ENCODE results near the gene RAB20. TPM values are rescaled to one million over a fixed set of nuclear protein-coding genes. Genes with fewer than 3 reads are reported as not detected.

RAB20 gene
- total and polyA plus RNA-seq, 7 experiments from 2014 or later = 1.3 to 13.6 (median 4.0) TPM

DNA sequence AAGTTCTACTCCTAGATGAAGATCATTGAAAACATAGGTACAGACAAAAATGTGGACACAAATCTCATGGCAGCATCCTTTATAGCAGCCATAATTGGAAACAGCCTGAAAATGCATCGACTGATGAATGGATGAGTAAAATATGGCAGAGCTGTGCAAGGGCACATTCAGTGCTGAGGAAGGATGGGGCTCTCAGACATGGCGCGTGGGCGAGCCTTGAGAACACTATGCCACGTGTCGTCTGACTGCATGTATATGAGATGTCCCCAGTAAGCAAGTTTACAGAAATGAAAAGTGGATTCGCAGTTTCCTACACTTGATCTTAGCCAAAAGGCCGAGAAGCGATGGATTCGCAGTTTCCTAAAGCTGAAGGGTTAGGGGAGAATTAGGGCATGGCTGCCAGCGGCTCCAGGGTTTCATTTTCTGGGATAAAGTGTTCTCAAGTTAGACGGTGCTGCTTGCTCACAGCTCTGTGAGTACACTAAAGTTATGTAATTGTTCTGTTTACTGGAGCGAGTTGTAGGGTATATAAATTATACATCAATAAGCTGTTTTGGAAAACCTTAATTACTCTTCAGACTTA is 78.0 kb downstream of the RAB20 start:
- Mint-ChIP-seq H3K27me3 (peaks cover 0 to 4% (median 0%) of the 10 kb centered on the region in 5 donors), H3K9me3 (no peaks in the 10 kb centered on the region), H3K36me3 (no peaks in the 10 kb centered on the region), H3K27ac (no peak overlapping the region), H3K4me3 (no peak overlapping the region), H3K4me1 (peaks cover 0 to 2% (median 0%) of the 10 kb centered on the region in 7 donors)
- Histone ChIP-seq H3K27ac (ENCODE audit: low read depth, low read length) (no peak overlapping the region), H3K4me3 (ENCODE audit: low read length) (no peak overlapping the region), H3K4me1 (ENCODE audit: control insufficient read depth in 2 of 2, insufficient read depth in 2 of 2, low read length in 2 of 2) (no peaks in the 10 kb centered on the region), H3K36me3 (ENCODE audit: control insufficient read depth in 2 of 3, insufficient read depth in 3 of 3, low read length in 3 of 3) (no peaks in the 10 kb centered on the region), H3K9me3 (ENCODE audit: control insufficient read depth in 2 of 3, low read length in 3 of 3) (no peaks in the 10 kb centered on the region), H3K27me3 (ENCODE audit: control insufficient read depth in 2 of 2, insufficient read depth in 2 of 2, low read length in 2 of 2) (no peaks in the 10 kb centered on the region)
- no peak for DNase-seq
- intact Hi-C loops (cut with micrococcal nuclease) = no loop called here
- ChIA-PET POLR2A (no interaction called here), CTCF (no interaction called here)
- no peak for ATAC-seq

DNA sequence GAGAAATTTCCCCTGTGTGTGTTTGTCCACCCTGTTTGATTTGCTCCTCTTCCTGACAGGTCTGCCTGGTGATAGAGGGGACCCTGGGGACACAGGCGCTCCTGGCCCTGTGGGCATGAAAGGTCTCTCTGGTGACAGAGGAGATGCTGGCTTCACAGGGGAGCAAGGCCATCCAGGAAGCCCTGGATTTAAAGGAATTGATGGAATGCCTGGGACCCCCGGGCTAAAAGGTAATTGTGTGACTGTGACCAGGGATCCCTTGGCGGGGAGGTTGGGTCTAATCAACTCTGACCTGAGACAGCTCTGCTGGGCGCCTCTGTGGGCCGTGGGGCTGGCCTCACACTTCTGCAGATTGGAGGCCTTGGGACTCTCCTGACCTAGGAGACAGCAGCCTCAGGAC is 81.4 kb downstream of the RAB20 start:
- peaks cover 0 to 8% (median 4%) of the 10 kb centered on the region in 5 donors for H3K27me3 Mint-ChIP-seq
- H3K4me1 ChIP-seq (ENCODE audit: control insufficient read depth in 2 of 2, insufficient read depth in 2 of 2, low read length in 2 of 2) = no peaks in the 10 kb centered on the region
- no peak overlapping the region for H3K27ac Mint-ChIP-seq
- peaks cover 0 to 2% (median 0%) of the 10 kb centered on the region in 11 donors for H3K9me3 Mint-ChIP-seq
- no peaks in the 10 kb centered on the region for H3K36me3 ChIP-seq (ENCODE audit: control insufficient read depth in 2 of 3, insufficient read depth in 3 of 3, low read length in 3 of 3)
- no peaks in the 10 kb centered on the region for H3K36me3 Mint-ChIP-seq
- ATAC-seq (no peak), DNase-seq (no peak)
- H3K4me3 Mint-ChIP-seq = no peak overlapping the region
- ChIA-PET POLR2A (no interaction called here), CTCF (no interaction called here)
- peaks cover 0 to 2% (median 0%) of the 10 kb centered on the region in 7 donors for H3K4me1 Mint-ChIP-seq
- H3K27ac ChIP-seq (ENCODE audit: low read depth, low read length) = no peak overlapping the region
- no peaks in the 10 kb centered on the region for H3K9me3 ChIP-seq (ENCODE audit: control insufficient read depth in 2 of 3, low read length in 3 of 3)
- H3K4me3 ChIP-seq (ENCODE audit: low read length) = no peak overlapping the region
- no peaks in the 10 kb centered on the region for H3K27me3 ChIP-seq (ENCODE audit: control insufficient read depth in 2 of 2, insufficient read depth in 2 of 2, low read length in 2 of 2)
- intact Hi-C loops (cut with micrococcal nuclease) = no loop called here

DNA sequence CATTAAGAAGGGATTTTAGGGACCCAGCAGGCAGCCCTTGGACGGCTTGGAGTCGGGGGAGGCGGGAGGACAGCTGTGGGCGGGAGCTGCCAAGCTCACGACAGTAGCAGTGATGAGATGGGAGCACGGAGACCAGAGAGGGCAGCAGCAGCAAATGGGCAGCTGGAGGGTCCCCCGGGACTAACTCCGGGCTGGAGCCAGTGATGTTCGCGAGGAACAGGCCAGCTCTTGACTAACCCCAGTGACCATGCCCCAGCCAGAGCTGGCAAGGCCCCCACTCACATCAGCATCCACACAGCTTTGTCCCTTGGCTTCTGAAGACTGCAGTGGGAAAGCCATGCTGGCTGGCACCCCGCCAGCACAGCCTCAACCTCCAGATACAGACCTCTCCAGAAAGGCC is 81.9 kb downstream of the RAB20 start:
- H3K27ac Mint-ChIP-seq = no peak overlapping the region
- ChIA-PET CTCF (no interaction called here), POLR2A (no interaction called here)
- H3K4me3 ChIP-seq (ENCODE audit: low read length) = no peak overlapping the region
- H3K27me3 Mint-ChIP-seq = peaks cover 0 to 8% (median 4%) of the 10 kb centered on the region in 5 donors
- peaks cover 0 to 4% (median 0%) of the 10 kb centered on the region in 11 donors for H3K9me3 Mint-ChIP-seq
- no peaks in the 10 kb centered on the region for H3K9me3 ChIP-seq (ENCODE audit: control insufficient read depth in 2 of 3, low read length in 3 of 3)
- H3K4me3 Mint-ChIP-seq = no peak overlapping the region
- no peak overlapping the region for H3K27ac ChIP-seq (ENCODE audit: low read depth, low read length)
- no peaks in the 10 kb centered on the region for H3K36me3 ChIP-seq (ENCODE audit: control insufficient read depth in 2 of 3, insufficient read depth in 3 of 3, low read length in 3 of 3)
- ATAC-seq (no peak), DNase-seq (no peak)
- intact Hi-C loops (cut with micrococcal nuclease) = no loop called here
- no peaks in the 10 kb centered on the region for H3K36me3 Mint-ChIP-seq
- H3K4me1 ChIP-seq (ENCODE audit: control insufficient read depth in 2 of 2, insufficient read depth in 2 of 2, low read length in 2 of 2) = no peaks in the 10 kb centered on the region
- H3K27me3 ChIP-seq (ENCODE audit: control insufficient read depth in 2 of 2, insufficient read depth in 2 of 2, low read length in 2 of 2) = no peaks in the 10 kb centered on the region
- peaks cover 0 to 3% (median 0%) of the 10 kb centered on the region in 7 donors for H3K4me1 Mint-ChIP-seq

DNA sequence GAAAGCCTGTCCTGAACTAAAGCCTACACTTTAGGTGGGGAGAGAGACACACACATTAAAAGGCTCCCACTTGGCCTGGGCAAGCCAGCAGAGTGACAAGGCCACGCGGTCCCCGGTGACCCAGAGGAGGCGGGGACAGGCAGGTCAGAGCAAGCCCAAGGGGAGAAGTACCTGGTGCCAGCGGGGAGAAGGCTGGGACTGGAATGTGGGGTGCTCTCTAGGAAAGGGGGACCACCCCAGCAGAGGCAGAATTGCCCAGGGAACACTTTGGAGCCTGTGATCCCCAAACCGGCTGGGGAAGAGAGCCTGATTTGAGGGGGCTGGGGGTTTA is 82.3 kb downstream of the RAB20 start:
- peaks cover 0 to 8% (median 3%) of the 10 kb centered on the region in 5 donors for H3K27me3 Mint-ChIP-seq
- no peak overlapping the region for H3K27ac ChIP-seq (ENCODE audit: low read depth, low read length)
- intact Hi-C loops (cut with micrococcal nuclease) = no loop called here
- no peak overlapping the region for H3K4me3 Mint-ChIP-seq
- H3K4me1 ChIP-seq (ENCODE audit: control insufficient read depth in 2 of 2, insufficient read depth in 2 of 2, low read length in 2 of 2) = no peaks in the 10 kb centered on the region
- no peak overlapping the region for H3K4me3 ChIP-seq (ENCODE audit: low read length)
- H3K9me3 Mint-ChIP-seq = peaks cover 0 to 4% (median 0%) of the 10 kb centered on the region in 11 donors
- no peaks in the 10 kb centered on the region for H3K36me3 Mint-ChIP-seq
- H3K36me3 ChIP-seq (ENCODE audit: control insufficient read depth in 2 of 3, insufficient read depth in 3 of 3, low read length in 3 of 3) = no peaks in the 10 kb centered on the region
- H3K9me3 ChIP-seq (ENCODE audit: control insufficient read depth in 2 of 3, low read length in 3 of 3) = no peaks in the 10 kb centered on the region
- no peak for DNase-seq
- H3K27ac Mint-ChIP-seq = peak overlapping the region in 1 of 9 donors; percentile 15
- H3K4me1 Mint-ChIP-seq = peaks cover 0 to 3% (median 0%) of the 10 kb centered on the region in 7 donors
- ATAC-seq = no peak
- ChIA-PET POLR2A (no interaction called here), CTCF (no interaction called here)
- no peaks in the 10 kb centered on the region for H3K27me3 ChIP-seq (ENCODE audit: control insufficient read depth in 2 of 2, insufficient read depth in 2 of 2, low read length in 2 of 2)

DNA sequence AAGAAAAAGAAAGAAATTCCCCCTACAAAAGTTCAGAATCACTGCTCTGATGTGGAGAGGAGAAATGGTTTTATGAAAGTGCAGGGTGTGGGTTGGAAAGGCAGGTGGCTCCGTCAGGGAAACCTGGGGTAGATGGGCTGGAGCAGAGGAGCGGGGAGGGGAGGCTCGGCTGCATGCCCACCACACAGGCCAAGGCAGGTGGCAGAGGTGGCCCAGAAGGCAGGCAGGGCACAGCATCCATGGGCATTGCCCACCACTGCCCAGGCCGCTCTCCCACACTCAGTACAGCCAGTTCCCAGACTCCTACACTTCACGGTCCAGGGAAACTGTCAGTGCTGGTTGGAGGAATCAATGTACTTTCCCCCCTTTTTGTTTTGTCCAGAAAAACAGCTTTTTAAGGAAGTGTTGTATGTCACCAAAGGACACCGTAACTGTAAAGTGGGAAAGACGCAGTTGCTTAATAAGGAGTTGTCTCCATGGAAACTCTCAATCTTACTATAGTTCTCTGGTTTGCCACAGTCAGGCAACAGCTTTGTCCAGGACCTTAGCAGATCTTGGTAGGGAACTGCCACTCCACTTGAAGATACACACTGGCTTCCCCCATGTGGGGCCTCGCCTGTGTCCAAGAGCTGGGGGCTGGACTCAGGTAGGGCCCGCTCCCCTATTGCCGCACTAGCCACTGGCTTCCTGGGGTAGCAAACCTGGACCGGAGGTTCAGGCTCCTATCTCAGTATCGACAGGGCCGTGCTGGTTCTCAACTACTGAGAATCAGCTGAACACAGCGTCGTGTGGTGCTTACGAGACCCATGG is 82.9 kb downstream of the RAB20 start:
- DNase-seq = no peak
- H3K4me1 Mint-ChIP-seq = peaks cover 0 to 3% (median 0%) of the 10 kb centered on the region in 7 donors
- H3K27ac ChIP-seq (ENCODE audit: low read depth, low read length) = no peak overlapping the region
- no peaks in the 10 kb centered on the region for H3K9me3 ChIP-seq (ENCODE audit: control insufficient read depth in 2 of 3, low read length in 3 of 3)
- H3K36me3 Mint-ChIP-seq = no peaks in the 10 kb centered on the region
- ATAC-seq = no peak
- H3K4me3 Mint-ChIP-seq = no peak overlapping the region
- H3K27ac Mint-ChIP-seq = peak overlapping the region in 1 of 9 donors; percentile 15
- H3K27me3 ChIP-seq (ENCODE audit: control insufficient read depth in 2 of 2, insufficient read depth in 2 of 2, low read length in 2 of 2) = no peaks in the 10 kb centered on the region
- intact Hi-C loops (cut with micrococcal nuclease) = no loop called here
- H3K4me1 ChIP-seq (ENCODE audit: control insufficient read depth in 2 of 2, insufficient read depth in 2 of 2, low read length in 2 of 2) = no peaks in the 10 kb centered on the region
- no peak overlapping the region for H3K4me3 ChIP-seq (ENCODE audit: low read length)
- POLR2A ChIA-PET = no interaction called here
- H3K27me3 Mint-ChIP-seq = peaks cover 0 to 8% (median 3%) of the 10 kb centered on the region in 5 donors
- H3K9me3 Mint-ChIP-seq = peaks cover 0 to 4% (median 0%) of the 10 kb centered on the region in 11 donors
- CTCF ChIA-PET = no interaction called here
- H3K36me3 ChIP-seq (ENCODE audit: control insufficient read depth in 2 of 3, insufficient read depth in 3 of 3, low read length in 3 of 3) = no peaks in the 10 kb centered on the region

DNA sequence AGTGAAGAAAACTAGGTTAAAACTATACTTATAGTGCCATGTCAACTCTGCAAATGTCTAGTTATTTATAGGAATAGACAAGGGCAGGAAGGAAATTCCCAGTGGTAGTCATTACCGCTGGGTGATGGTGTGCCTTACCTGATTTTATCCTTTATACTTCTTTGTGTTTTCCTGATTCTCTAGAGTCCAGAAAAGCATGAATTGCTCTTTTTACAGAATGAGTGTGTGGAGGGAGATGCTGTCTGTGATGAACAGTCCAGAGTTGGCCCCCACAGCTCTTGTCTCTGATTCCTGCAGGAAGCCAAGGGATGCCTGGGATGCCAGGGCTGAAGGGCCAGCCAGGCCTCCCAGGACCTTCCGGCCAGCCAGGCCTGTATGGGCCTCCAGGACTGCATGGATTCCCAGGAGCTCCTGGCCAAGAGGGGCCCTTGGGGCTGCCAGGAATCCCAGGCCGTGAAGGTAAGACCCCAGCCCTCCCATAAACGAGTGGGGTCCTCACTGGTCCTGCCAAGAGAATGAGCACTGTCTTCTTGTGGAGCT is 83.7 kb downstream of the RAB20 start:
- intact Hi-C loops (cut with micrococcal nuclease) = no loop called here
- Histone ChIP-seq H3K9me3 (ENCODE audit: control insufficient read depth in 2 of 3, low read length in 3 of 3) (no peaks in the 10 kb centered on the region), H3K4me3 (ENCODE audit: low read length) (no peak overlapping the region), H3K36me3 (ENCODE audit: control insufficient read depth in 2 of 3, insufficient read depth in 3 of 3, low read length in 3 of 3) (no peaks in the 10 kb centered on the region), H3K4me1 (ENCODE audit: control insufficient read depth in 2 of 2, insufficient read depth in 2 of 2, low read length in 2 of 2) (no peaks in the 10 kb centered on the region), H3K27me3 (ENCODE audit: control insufficient read depth in 2 of 2, insufficient read depth in 2 of 2, low read length in 2 of 2) (no peaks in the 10 kb centered on the region), H3K27ac (ENCODE audit: low read depth, low read length) (no peak overlapping the region)
- H3K4me3 Mint-ChIP-seq = no peak overlapping the region
- no peak for ATAC-seq
- H3K36me3 Mint-ChIP-seq = no peaks in the 10 kb centered on the region
- POLR2A ChIA-PET = no interaction called here
- CTCF ChIA-PET = no interaction called here
- peaks cover 0 to 3% (median 0%) of the 10 kb centered on the region in 7 donors for H3K4me1 Mint-ChIP-seq
- no peak overlapping the region for H3K27ac Mint-ChIP-seq
- H3K27me3 Mint-ChIP-seq = peaks cover 0 to 8% (median 0%) of the 10 kb centered on the region in 5 donors
- DNase-seq = no peak
- peaks cover 0 to 4% (median 0%) of the 10 kb centered on the region in 11 donors for H3K9me3 Mint-ChIP-seq

Data from naive thymus-derived CD4-positive, alpha-beta T cell (primary cell).